GM23338 (cell line): ENCODE results near the gene DHRS3. TPM values are rescaled to one million over a fixed set of nuclear protein-coding genes. Genes with fewer than 3 reads are reported as not detected.

Experiments used
- CREB1 ChIP-seq: fragments of 250-450 bp; sonication (Bioruptor Pico); IDR thresholded peaks from 2 replicates; pipeline ENCODE4 v1.5.0; 2020; ENCODE audit warnings: low read depth, mild to moderate bottlenecking, moderate library complexity
- ETS1 ChIP-seq: IDR thresholded peaks from 2 replicates; pipeline ENCODE4 v1.6.1; 2016; ENCODE audit warnings: antibody characterized with exemption
- JUNB ChIP-seq: IDR thresholded peaks from one replicate; pipeline ENCODE4 v1.6.1; 2016; ENCODE audit warnings: antibody characterized with exemption; ENCODE audit not compliant: unreplicated experiment
- NANOG ChIP-seq: IDR thresholded peaks from 2 replicates; pipeline ENCODE4 v1.6.1; 2016; ENCODE audit warnings: antibody characterized with exemption, borderline replicate concordance
- POLR2AphosphoS5 ChIP-seq: IDR thresholded peaks from 2 replicates; pipeline ENCODE4 v1.6.1; 2016; ENCODE audit warnings: antibody characterized with exemption, low read depth
- ZNF114 ChIP-seq: fragments of 250-450 bp; sonication (Bioruptor Pico); IDR thresholded peaks from 2 replicates; pipeline ENCODE4 v1.5.0; 2020; ENCODE audit warnings: mild to moderate bottlenecking, moderate library complexity
- ZNF331 ChIP-seq: fragments of 250-450 bp; sonication (Bioruptor Pico); IDR thresholded peaks from 2 replicates; pipeline ENCODE4 v1.5.0; 2020; ENCODE audit warnings: low read depth, mild to moderate bottlenecking, moderate library complexity
- ZNF462 ChIP-seq: fragments of 250-450 bp; sonication (Bioruptor Pico); IDR thresholded peaks from 2 replicates; pipeline ENCODE4 v1.5.0; 2020; ENCODE audit warnings: mild to moderate bottlenecking, moderate library complexity
- polyA plus RNA-seq: library from polyadenylated mRNA; unstranded; fragments of >200 nt; fragmentation: Nextera tagmentation; extraction: Ambion mirVana; gene quantifications from 2 replicates; pipeline ENCODE4 v1.2.1, GENCODE V29; 2016
- total RNA-seq: library from RNA; depleted of rRNA; stranded (reverse); fragments of >200 nt; shearing (Covaris generic); gene quantifications from 2 replicates; pipeline ENCODE4 v1.2.3, GENCODE V29; 2014

DHRS3 gene
- total and polyA plus RNA-seq, 2 experiments from 2014 or later, result 21.0 to 26.0 TPM

GRCh38 chr1:12615159-12615864, 2.7 kb downstream of the DHRS3 start (continued):
- TF ChIP-seq ZNF462 (CRISPR knock-in tag) (no peak), ZNF331 (CRISPR knock-in tag) (no peak), ETS1 (no peak), NANOG (no peak), CREB1 (CRISPR knock-in tag) (no peak), POLR2AphosphoS5 (no peak), JUNB (no peak), ZNF114 (no peak)
